HCT116 (cell line): ENCODE measurements around the gene NAV3. TPM values are rescaled to one million over a fixed set of nuclear protein-coding genes. Genes with fewer than 3 reads are reported as not detected.

Experiments used
- ATAC-seq: fragments of 200-7000 bp; cut with Tn5 transposase; 2 replicates; pipeline ENCODE4 v1.9.1; 2020; ENCODE audit warnings: mild to moderate bottlenecking, moderate library complexity
- BruUV-seq: library from RNA; stranded (reverse); fragments of 400-500 nt; replicated peaks from 2 replicates; lab custom pipeline; 2021; lab: Mats Ljungman, UMichigan
- CTCF ChIA-PET: fragments of 300-600 bp; sonication (Branson Sonifier 250); formaldehyde crosslinking; loops from one replicate; lab custom pipeline; 2021; ENCODE audit warnings: antibody characterized with exemption; lab: Charles Lee
- POLR2A ChIA-PET: fragments of 300-600, 350-600 bp; sonication (Branson Sonifier 250); formaldehyde crosslinking; loops from one replicate; lab custom pipeline; 2021; ENCODE audit warnings: antibody characterized with exemption; lab: Charles Lee
- RAD21 ChIA-PET, 2 experiments: fragments of 300-600 bp; sonication (Branson Sonifier 250); formaldehyde crosslinking; loops; one replicate each; lab custom pipeline; 2023; ENCODE audit warnings: low total read pairs in 2 of 2; ENCODE audit not compliant: uncharacterized antibody in 2 of 2, unreplicated experiment in 2 of 2, low non-redundant PET in 1 of 2; lab: Charles Lee
- DNase-seq: peaks from one replicate; pipeline ENCODE4 v3.0.0-alpha.2; 2010; ENCODE audit warnings: low read depth, low spot score
- H2AFZ ChIP-seq: fragments of 200-600 bp; shearing (Covaris generic), sonication (generic); 2 replicates; pipeline ENCODE4 v1.6.1; 2017; ENCODE audit warnings: low read depth, mixed run types, mixed read lengths, antibody characterized with exemption, low read length; ENCODE audit not compliant: poor library complexity, severe bottlenecking
- H3K27ac ChIP-seq: 2 replicates; pipeline ENCODE4 v1.5.1; 2012; ENCODE audit warnings: low read depth, low read length
- H3K27me3 ChIP-seq: fragments of 200-600 bp; sonication (generic); 2 replicates; pipeline ENCODE4 v1.6.1; 2016; ENCODE audit warnings: mixed run types, low read length, mixed read lengths; ENCODE audit not compliant: insufficient read depth
- H3K36me3 ChIP-seq, 2 experiments: fragments of 200-500 bp in 1 of 2; fragments of 200-600 bp in 1 of 2; sonication (Bioruptor generic) in 1 of 2; sonication (generic) in 1 of 2; 2 replicates each; pipeline versions ENCODE4 v1.5.1 to v1.6.1; 2014 to 2016; ENCODE audit warnings: low read length in 2 of 2, inconsistent platforms in 1 of 2, mixed read lengths in 1 of 2, mixed run types in 1 of 2; ENCODE audit not compliant: insufficient read depth in 2 of 2, control insufficient read depth in 1 of 2
- H3K4me1 ChIP-seq, 2 experiments: fragments of 200-600 bp in 1 of 2; sonication (generic) in 1 of 2; 2 replicates each; pipeline versions ENCODE4 v1.5.1 to v1.6.1; 2012 to 2017; ENCODE audit warnings: low read length in 2 of 2, inconsistent platforms in 1 of 2, mild to moderate bottlenecking in 1 of 2, mixed read lengths in 1 of 2, mixed run types in 1 of 2, moderate library complexity in 1 of 2; ENCODE audit not compliant: insufficient read depth in 2 of 2, control insufficient read depth in 1 of 2
- H3K4me2 ChIP-seq: fragments of 200-600 bp; sonication (generic); 2 replicates; pipeline ENCODE4 v1.6.1; 2017; ENCODE audit warnings: mixed run types, low read length, mixed read lengths
- H3K4me3 ChIP-seq, 2 experiments: fragments of 200-600 bp in 1 of 2; sonication (generic) in 1 of 2; replicated peaks in 1 of 2; 2 replicates each; pipeline ENCODE4 v1.5.1; 2011 to 2016; ENCODE audit warnings: low read length in 2 of 2, control low read depth in 1 of 2, low read depth in 1 of 2, mild to moderate bottlenecking in 1 of 2, mixed read lengths in 1 of 2, mixed run types in 1 of 2
- H3K79me2 ChIP-seq: fragments of 200-600 bp; sonication (generic); 2 replicates; pipeline ENCODE4 v1.6.1; 2017; ENCODE audit warnings: mild to moderate bottlenecking, mixed run types, low read length, moderate library complexity, mixed read lengths; ENCODE audit not compliant: insufficient read depth
- H3K9ac ChIP-seq: fragments of 200-600 bp; sonication (generic); 2 replicates; pipeline ENCODE4 v1.6.1; 2016; ENCODE audit warnings: low read length, mixed read lengths
- H3K9me2 ChIP-seq: fragments of 200-600 bp; sonication (generic), shearing (Covaris generic); 2 replicates; pipeline ENCODE4 v1.6.1; 2017; ENCODE audit warnings: mixed run types, mild to moderate bottlenecking, moderate library complexity; ENCODE audit not compliant: insufficient read depth
- H3K9me3 ChIP-seq, 2 experiments: fragments of 200-500 bp in 1 of 2; fragments of 200-600 bp in 1 of 2; sonication (Bioruptor generic) in 1 of 2; sonication (generic) in 1 of 2; 2 replicates each; pipeline ENCODE4 v1.6.1; 2014 to 2017; ENCODE audit warnings: low read length in 2 of 2, mixed read lengths in 2 of 2, inconsistent platforms in 1 of 2, low read depth in 1 of 2, mild to moderate bottlenecking in 1 of 2, mixed run types in 1 of 2, moderate library complexity in 1 of 2; ENCODE audit not compliant: control insufficient read depth in 1 of 2, insufficient read depth in 1 of 2
- H4K20me1 ChIP-seq: fragments of 200-600 bp; sonication (generic), shearing (Covaris generic); 2 replicates; pipeline ENCODE4 v1.6.1; 2017; ENCODE audit warnings: mixed run types, mild to moderate bottlenecking, moderate library complexity; ENCODE audit not compliant: insufficient read depth
- CBX3 ChIP-seq: IDR thresholded peaks from 2 replicates; pipeline ENCODE4 v1.6.1; 2012; ENCODE audit warnings: low read depth
- EGR1 ChIP-seq: IDR thresholded peaks from 2 replicates; pipeline ENCODE4 v1.6.1; 2012; ENCODE audit warnings: low read depth
- ELF1 ChIP-seq: IDR thresholded peaks from 2 replicates; pipeline ENCODE4 v1.6.1; 2012; ENCODE audit warnings: low read depth, borderline replicate concordance
- EZH2 ChIP-seq: fragments of 200-600 bp; sonication (generic); IDR thresholded peaks from 2 replicates; pipeline ENCODE4 v1.6.1; 2017; ENCODE audit warnings: antibody characterized with exemption, mixed run types
- EZH2phosphoT487 ChIP-seq: fragments of 200-600 bp; IDR thresholded peaks from 2 replicates; pipeline ENCODE4 v1.6.1; 2018; ENCODE audit warnings: antibody characterized with exemption, borderline replicate concordance
- FOSL1 ChIP-seq: IDR thresholded peaks from 2 replicates; pipeline ENCODE4 v1.6.1; 2012; ENCODE audit warnings: low read depth
- JUND ChIP-seq: IDR thresholded peaks from 2 replicates; pipeline ENCODE4 v1.6.1; 2012
- MAX ChIP-seq: IDR thresholded peaks from 2 replicates; pipeline ENCODE4 v1.6.1; 2012
- POLR2A ChIP-seq: IDR thresholded peaks from 2 replicates; pipeline ENCODE4 v1.7.0; 2011; ENCODE audit warnings: borderline replicate concordance; ENCODE audit not compliant: insufficient read depth, insufficient read length; ENCODE audit errors: extremely low read depth
- POLR2AphosphoS5 ChIP-seq: IDR thresholded peaks from 2 replicates; pipeline ENCODE4 v1.6.1; 2011; ENCODE audit warnings: mild to moderate bottlenecking, low read depth, low read length, moderate library complexity
- RAD21 ChIP-seq: IDR thresholded peaks from 2 replicates; pipeline ENCODE4 v1.6.1; 2012; ENCODE audit warnings: low read depth, mild to moderate bottlenecking
- REST ChIP-seq: IDR thresholded peaks from 2 replicates; pipeline ENCODE4 v1.6.1; 2012; ENCODE audit warnings: low read depth
- SIN3A ChIP-seq: IDR thresholded peaks from 2 replicates; pipeline ENCODE4 v1.6.1; 2012; ENCODE audit warnings: low read depth
- SRF ChIP-seq: IDR thresholded peaks from 2 replicates; pipeline ENCODE4 v1.6.1; 2012; ENCODE audit warnings: low read depth
- TCF7L2 ChIP-seq: IDR thresholded peaks from 2 replicates; pipeline ENCODE4 v1.7.0; 2011; ENCODE audit warnings: borderline replicate concordance, inconsistent platforms; ENCODE audit not compliant: insufficient read depth, insufficient read length; ENCODE audit errors: extremely low read depth
- YY1 ChIP-seq: IDR thresholded peaks from 2 replicates; pipeline ENCODE4 v1.6.1; 2011; ENCODE audit warnings: low read length, low read depth, moderate library complexity, mild to moderate bottlenecking; ENCODE audit not compliant: insufficient replicate concordance; ENCODE audit errors: extremely low read depth
- ZBTB33 ChIP-seq: IDR thresholded peaks from 2 replicates; pipeline ENCODE4 v1.6.1; 2011; ENCODE audit warnings: mild to moderate bottlenecking, low read length, moderate library complexity; ENCODE audit not compliant: insufficient replicate concordance; ENCODE audit errors: extremely low read depth
- ZFX ChIP-seq: fragments of 450-650 bp; IDR thresholded peaks from 2 replicates; pipeline ENCODE4 v1.6.1; 2017
- ZNF274 ChIP-seq: fragments of 200-500 bp; sonication (Bioruptor generic); IDR thresholded peaks from 2 replicates; pipeline ENCODE4 v1.6.1; 2014; ENCODE audit warnings: mild to moderate bottlenecking, low read depth, low read length, inconsistent platforms
- intact Hi-C: fragments of 100-400 bp; cut with micrococcal nuclease; formaldehyde crosslinking; loops from 2 replicates; pipeline ENCODE4 v1.10.0; 2022
- total RNA-seq: library from RNA; stranded (reverse); gene quantifications from one replicate; pipeline ENCODE4 v1.2.1, GENCODE V29; 2021; ENCODE audit not compliant: unreplicated experiment
- TF ChIP-seq, protein P1 (sequence below): IDR thresholded peaks from 2 replicates; pipeline ENCODE4 v1.6.1; 2012

Gene NAV3
- total RNA-seq, 1 experiment from 2014 or later: 7.8 TPM

GRCh38 chr12:78128211-78128610 is 297.5 kb downstream of the NAV3 start (continued):
- TF ChIP-seq EZH2phosphoT487 (no peak), SIN3A (no peak), RAD21 (no peak), SRF (no peak), ZFX (no peak), REST (no peak)
- TF ChIP-seq, protein P1, sequence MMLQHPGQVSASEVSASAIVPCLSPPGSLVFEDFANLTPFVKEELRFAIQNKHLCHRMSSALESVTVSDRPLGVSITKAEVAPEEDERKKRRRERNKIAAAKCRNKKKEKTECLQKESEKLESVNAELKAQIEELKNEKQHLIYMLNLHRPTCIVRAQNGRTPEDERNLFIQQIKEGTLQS: no peak

DNA sequence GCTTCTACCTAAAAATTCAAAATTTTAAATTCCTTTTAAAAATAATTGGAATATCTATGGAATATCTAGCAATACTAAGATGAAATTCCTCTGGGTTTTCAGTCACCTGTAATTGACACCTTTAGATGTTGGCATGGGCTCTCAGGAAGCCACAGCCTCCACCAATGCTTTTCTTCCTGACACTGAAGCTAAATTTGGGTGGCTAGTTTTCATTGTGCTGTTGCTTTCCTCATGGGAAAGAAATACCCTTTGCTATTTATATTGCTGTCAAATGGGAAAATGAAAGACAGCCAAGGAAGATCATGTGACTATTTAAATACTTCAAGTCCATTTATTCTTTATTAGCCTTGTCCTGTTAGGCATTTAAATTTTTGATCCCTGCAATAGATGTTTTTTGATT is 313.0 kb downstream of the NAV3 start:
- no peak for DNase-seq
- Histone ChIP-seq H2AFZ (no peak overlapping the region), H3K4me1 (no peaks in the 10 kb centered on the region), H4K20me1 (no peaks in the 10 kb centered on the region), H3K9me3 (no peaks in the 10 kb centered on the region), H3K9me2 (no peaks in the 10 kb centered on the region), H3K4me2 (no peak overlapping the region), H3K36me3 (no peaks in the 10 kb centered on the region), H3K4me3 (no peak overlapping the region), H3K79me2 (no peaks in the 10 kb centered on the region), H3K9ac (no peak overlapping the region), H3K27ac (no peak overlapping the region), H3K27me3 (no peaks in the 10 kb centered on the region)
- intact Hi-C loops: loop anchor here (10.0 kb wide), 2 partner anchors 861 to 1021 kb away; no protein-coding TSS in a partner anchor
- ChIA-PET POLR2A (no interaction called here), CTCF (no interaction called here), RAD21 (no interaction called here)
- no peak for ATAC-seq
- no TSS peak for BruUV-seq
- TF ChIP-seq ELF1 (no peak), POLR2A (no peak), JUND (no peak), EGR1 (no peak), CBX3 (no peak), EZH2 (no peak), ZNF274 (no peak), YY1 (no peak), POLR2AphosphoS5 (no peak), MAX (no peak), EZH2phosphoT487 (no peak), RAD21 (no peak), FOSL1 (no peak), TCF7L2 (no peak), SRF (no peak), ZFX (no peak), ZBTB33 (no peak)
